SK-N-SH (cell line): ENCODE data around the gene VWA3A. TPM values are rescaled to one million over a fixed set of nuclear protein-coding genes. Genes with fewer than 3 reads are reported as not detected.

ENCODE experiments used
- CTCF ChIA-PET: fragments of 300-600, 350-600 bp; formaldehyde crosslinking; extraction: SDS; loops from one replicate; lab custom pipeline; 2021; lab: Yijun Ruan, JAX
- POLR2A ChIA-PET: fragments of 350-600 bp; sonication (Branson Sonifier 250); formaldehyde crosslinking; extraction: SDS; loops from one replicate; lab custom pipeline; 2020; ENCODE audit warnings: antibody characterized with exemption, inconsistent platforms; lab: Yijun Ruan, JAX
- DNase-seq: peaks from one replicate; pipeline ENCODE4 v3.0.0; 2012
- H2AFZ ChIP-seq: fragments of 200-600 bp; sonication (generic); 2 replicates; pipeline ENCODE4 v1.8.1; 2016; ENCODE audit warnings: antibody characterized with exemption, mild to moderate bottlenecking, low read depth
- H3F3A ChIP-seq: fragments of 200-600 bp; sonication (generic); replicated peaks from 2 replicates; pipeline ENCODE3; 2016; ENCODE audit warnings: antibody characterized with exemption, mild to moderate bottlenecking; ENCODE audit not compliant: insufficient read depth
- H3K27ac ChIP-seq, 2 experiments: fragments of 200-500 bp in 1 of 2; fragments of 200-600 bp in 1 of 2; sonication (Bioruptor generic) in 1 of 2; sonication (generic), shearing (Covaris generic) in 1 of 2; 2 replicates each; pipeline versions ENCODE4 v1.5.1 to v1.6.1; 2014 to 2016; ENCODE audit warnings: low read depth in 2 of 2, inconsistent platforms in 1 of 2, low read length in 1 of 2, mild to moderate bottlenecking in 1 of 2, mixed read lengths in 1 of 2
- H3K27me3 ChIP-seq: fragments of 200-600 bp; sonication (generic), shearing (Covaris generic); 2 replicates; pipeline ENCODE4 v1.6.1; 2016; ENCODE audit warnings: mixed run types; ENCODE audit not compliant: insufficient read depth
- H3K36me3 ChIP-seq, 2 experiments: fragments of 200-500 bp in 1 of 2; fragments of 200-600 bp in 1 of 2; sonication (Bioruptor generic) in 1 of 2; sonication (generic) in 1 of 2; replicated peaks in 1 of 2; 2 replicates each; pipeline versions ENCODE3 to v1.5.1; 2014 to 2016; ENCODE audit warnings: low read length in 1 of 2, mild to moderate bottlenecking in 1 of 2; ENCODE audit not compliant: insufficient read depth in 2 of 2, control insufficient read depth in 1 of 2
- H3K4me1 ChIP-seq, 2 experiments: fragments of 200-500 bp in 1 of 2; fragments of 200-600 bp in 1 of 2; sonication (Bioruptor generic) in 1 of 2; sonication (generic), shearing (Covaris generic) in 1 of 2; 2 replicates each; pipeline versions ENCODE4 v1.5.1 to v1.6.1; 2014 to 2016; ENCODE audit warnings: low read depth in 1 of 2, low read length in 1 of 2, mixed run types in 1 of 2; ENCODE audit not compliant: insufficient read depth in 2 of 2, control insufficient read depth in 1 of 2
- H3K4me2 ChIP-seq: fragments of 200-600 bp; sonication (generic), shearing (Covaris generic); 2 replicates; pipeline ENCODE4 v1.6.1; 2017; ENCODE audit warnings: mixed run types
- H3K4me3 ChIP-seq, 2 experiments: fragments of 200-500 bp in 1 of 2; fragments of 200-600 bp in 1 of 2; sonication (Bioruptor generic) in 1 of 2; sonication (generic), shearing (Covaris generic) in 1 of 2; 2 replicates each; pipeline versions ENCODE4 v1.5.1 to v1.8.1; 2014 to 2016; ENCODE audit warnings: low read depth in 2 of 2, inconsistent platforms in 1 of 2, low read length in 1 of 2, mild to moderate bottlenecking in 1 of 2, mixed read lengths in 1 of 2, moderate library complexity in 1 of 2
- H3K79me2 ChIP-seq: fragments of 200-600 bp; sonication (generic); 2 replicates; pipeline ENCODE4 v1.8.1; 2017; ENCODE audit warnings: mild to moderate bottlenecking; ENCODE audit not compliant: insufficient read depth
- H3K9ac ChIP-seq: fragments of 200-600 bp; sonication (generic); 2 replicates; pipeline ENCODE4 v1.6.1; 2017; ENCODE audit warnings: mixed run types
- H3K9me2 ChIP-seq: fragments of 200-600 bp; sonication (generic); 2 replicates; pipeline ENCODE4 v1.6.1; 2017; ENCODE audit warnings: mixed run types
- H3K9me3 ChIP-seq: fragments of 200-600 bp; sonication (generic); 2 replicates; pipeline ENCODE4 v1.6.1; 2017; ENCODE audit warnings: mixed run types, mild to moderate bottlenecking, moderate library complexity
- H4K20me1 ChIP-seq: fragments of 200-600 bp; sonication (generic); 2 replicates; pipeline ENCODE4 v1.6.1; 2017; ENCODE audit warnings: mild to moderate bottlenecking, mixed run types; ENCODE audit not compliant: insufficient read depth
- FOSL2 ChIP-seq: IDR thresholded peaks from 2 replicates; pipeline ENCODE4 v1.4.0; 2012; ENCODE audit warnings: low read depth, mild to moderate bottlenecking, moderate library complexity, borderline replicate concordance
- FOXJ3 ChIP-seq: sonication (generic); formaldehyde crosslinking; IDR thresholded peaks from 2 replicates; pipeline ENCODE4 v1.5.1; 2020; ENCODE audit warnings: mild to moderate bottlenecking, missing genetic modification reagents
- FOXM1 ChIP-seq: IDR thresholded peaks from 2 replicates; pipeline ENCODE4 v1.4.0; 2012; ENCODE audit warnings: low read depth, mild to moderate bottlenecking
- GABPA ChIP-seq: IDR thresholded peaks from 2 replicates; pipeline ENCODE4 v1.4.0; 2012; ENCODE audit warnings: low read depth, mild to moderate bottlenecking
- GATA2 ChIP-seq: sonication (generic); formaldehyde crosslinking; IDR thresholded peaks from 2 replicates; pipeline ENCODE4 v1.5.0; 2020; ENCODE audit warnings: mild to moderate bottlenecking, missing genetic modification reagents
- MEF2A ChIP-seq: IDR thresholded peaks from 2 replicates; pipeline ENCODE4 v1.4.0; 2012; ENCODE audit warnings: low read depth, borderline replicate concordance
- RCOR1 ChIP-seq: fragments of 150-350 bp; IDR thresholded peaks from 2 replicates; pipeline ENCODE4 v1.6.1; 2017; ENCODE audit warnings: antibody characterized with exemption, low read length
- RFX5 ChIP-seq: IDR thresholded peaks from 2 replicates; pipeline ENCODE4 v1.6.1; 2012; ENCODE audit warnings: mild to moderate bottlenecking, improper control_type of control experiment, low read length
- RXRA ChIP-seq: IDR thresholded peaks from 2 replicates; pipeline ENCODE4 v1.4.0; 2012; ENCODE audit warnings: low read depth, mild to moderate bottlenecking, borderline replicate concordance
- WGBS: methylation state at CpG from one replicate; pipeline ENCODE4 v1.1.6; 2017; ENCODE audit warnings: low lambda C conversion rate; 5-methylcytosine and 5-hydroxymethylcytosine counted together
- polyA plus RNA-seq, 3 experiments: library from polyadenylated mRNA; depleted of rRNA; stranded (reverse); fragments of >200 nt; gene quantifications; 2 replicates each; pipeline ENCODE4 v1.2.3, GENCODE V29; 2012
- TF ChIP-seq, protein P1 (sequence below): IDR thresholded peaks from 2 replicates; pipeline ENCODE4 v1.4.0; 2012; ENCODE audit warnings: low read depth, borderline replicate concordance
- TF ChIP-seq, protein P2 (sequence below): IDR thresholded peaks from 2 replicates; pipeline ENCODE4 v1.4.0; 2012; ENCODE audit warnings: low read depth, borderline replicate concordance
- TF ChIP-seq, protein P3 (sequence below): fragments of 200-600 bp; sonication (generic); IDR thresholded peaks from 2 replicates; pipeline ENCODE4 v1.6.1; 2017; ENCODE audit warnings: antibody characterized with exemption, mild to moderate bottlenecking, moderate library complexity
- TF ChIP-seq, protein P4 (sequence below): IDR thresholded peaks from 2 replicates; pipeline ENCODE4; 2012
- TF ChIP-seq, protein P5 (sequence below): fragments of 150-350 bp; IDR thresholded peaks from 2 replicates; pipeline ENCODE4 v1.6.1; 2016; ENCODE audit warnings: mild to moderate bottlenecking, low read depth, low read length
- TF ChIP-seq, protein P6 (sequence below): IDR thresholded peaks from 2 replicates; pipeline ENCODE4 v1.6.1; 2012; ENCODE audit warnings: mild to moderate bottlenecking, low read depth, low read length, moderate library complexity

Gene VWA3A
- polyA plus RNA-seq, 1 of the 3 experiments (the other 2 are of a cell fraction) = not detected

DNA sequence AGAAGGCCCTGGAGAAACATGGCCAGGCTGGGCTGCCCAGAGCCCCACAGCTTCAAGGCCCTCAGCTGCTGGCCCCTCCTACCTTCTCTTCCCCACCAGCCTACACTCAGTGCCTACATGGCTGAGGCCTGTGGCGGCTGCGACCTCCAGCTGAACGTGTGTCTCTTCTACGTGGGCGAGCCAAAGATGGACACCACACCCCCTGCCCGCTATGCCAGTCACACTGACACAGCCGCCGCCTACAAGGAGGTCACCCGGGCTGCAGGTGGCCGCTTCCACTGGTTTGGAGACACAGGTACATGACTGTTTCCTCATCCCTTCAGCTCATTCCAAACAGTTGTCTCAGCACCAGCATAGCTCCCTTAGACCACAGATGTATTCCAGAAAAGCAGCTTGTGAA, 40.5 kb downstream of the VWA3A start (continued):
- TF ChIP-seq, protein P1, sequence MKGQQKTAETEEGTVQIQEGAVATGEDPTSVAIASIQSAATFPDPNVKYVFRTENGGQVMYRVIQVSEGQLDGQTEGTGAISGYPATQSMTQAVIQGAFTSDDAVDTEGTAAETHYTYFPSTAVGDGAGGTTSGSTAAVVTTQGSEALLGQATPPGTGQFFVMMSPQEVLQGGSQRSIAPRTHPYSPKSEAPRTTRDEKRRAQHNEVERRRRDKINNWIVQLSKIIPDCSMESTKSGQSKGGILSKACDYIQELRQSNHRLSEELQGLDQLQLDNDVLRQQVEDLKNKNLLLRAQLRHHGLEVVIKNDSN = no peak
- TF ChIP-seq GATA2 (CRISPR knock-in tag) = no peak

DNA sequence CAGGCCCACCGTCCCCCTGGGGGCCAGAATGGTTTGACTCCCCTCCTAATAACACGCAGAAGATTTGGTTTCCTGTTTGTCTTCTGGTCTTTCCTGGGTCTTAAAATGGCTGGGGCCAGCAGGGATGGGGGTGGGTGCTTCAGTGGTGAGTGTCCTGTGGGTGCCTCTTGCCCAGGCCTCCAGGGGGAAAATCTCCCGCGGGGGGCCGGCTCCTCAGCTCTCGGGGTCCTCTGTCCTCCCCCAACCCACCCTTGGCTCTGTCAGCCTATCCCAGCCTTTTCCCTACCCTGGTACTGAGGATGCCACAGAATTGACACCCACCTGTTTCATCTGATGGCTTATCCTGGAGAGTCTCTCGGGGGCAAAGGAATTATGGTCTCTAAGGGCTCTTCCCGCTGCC, 46.1 kb downstream of the VWA3A start:
- CTCF ChIA-PET = no interaction called here
- Histone ChIP-seq H4K20me1 (no peaks in the 10 kb centered on the region), H3K9me2 (no peaks in the 10 kb centered on the region), H3K4me1 (no peaks in the 10 kb centered on the region), H3K4me3 (no peak overlapping the region), H3K36me3 (no peaks in the 10 kb centered on the region), H3K9me3 (no peaks in the 10 kb centered on the region), H3K27ac (no peak overlapping the region), H3K27me3 (peaks cover 20% of the 10 kb centered on the region), H3F3A (no peaks in the 10 kb centered on the region), H3K9ac (no peak overlapping the region), H3K79me2 (no peaks in the 10 kb centered on the region), H3K4me2 (no peak overlapping the region), H2AFZ (no peak overlapping the region)
- no peak for TF ChIP-seq RCOR1
- TF ChIP-seq, protein P1 = no peak
- TF ChIP-seq, protein P2, sequence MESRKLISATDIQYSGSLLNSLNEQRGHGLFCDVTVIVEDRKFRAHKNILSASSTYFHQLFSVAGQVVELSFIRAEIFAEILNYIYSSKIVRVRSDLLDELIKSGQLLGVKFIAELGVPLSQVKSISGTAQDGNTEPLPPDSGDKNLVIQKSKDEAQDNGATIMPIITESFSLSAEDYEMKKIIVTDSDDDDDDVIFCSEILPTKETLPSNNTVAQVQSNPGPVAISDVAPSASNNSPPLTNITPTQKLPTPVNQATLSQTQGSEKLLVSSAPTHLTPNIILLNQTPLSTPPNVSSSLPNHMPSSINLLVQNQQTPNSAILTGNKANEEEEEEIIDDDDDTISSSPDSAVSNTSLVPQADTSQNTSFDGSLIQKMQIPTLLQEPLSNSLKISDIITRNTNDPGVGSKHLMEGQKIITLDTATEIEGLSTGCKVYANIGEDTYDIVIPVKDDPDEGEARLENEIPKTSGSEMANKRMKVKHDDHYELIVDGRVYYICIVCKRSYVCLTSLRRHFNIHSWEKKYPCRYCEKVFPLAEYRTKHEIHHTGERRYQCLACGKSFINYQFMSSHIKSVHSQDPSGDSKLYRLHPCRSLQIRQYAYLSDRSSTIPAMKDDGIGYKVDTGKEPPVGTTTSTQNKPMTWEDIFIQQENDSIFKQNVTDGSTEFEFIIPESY = no peak
- TF ChIP-seq, protein P3, sequence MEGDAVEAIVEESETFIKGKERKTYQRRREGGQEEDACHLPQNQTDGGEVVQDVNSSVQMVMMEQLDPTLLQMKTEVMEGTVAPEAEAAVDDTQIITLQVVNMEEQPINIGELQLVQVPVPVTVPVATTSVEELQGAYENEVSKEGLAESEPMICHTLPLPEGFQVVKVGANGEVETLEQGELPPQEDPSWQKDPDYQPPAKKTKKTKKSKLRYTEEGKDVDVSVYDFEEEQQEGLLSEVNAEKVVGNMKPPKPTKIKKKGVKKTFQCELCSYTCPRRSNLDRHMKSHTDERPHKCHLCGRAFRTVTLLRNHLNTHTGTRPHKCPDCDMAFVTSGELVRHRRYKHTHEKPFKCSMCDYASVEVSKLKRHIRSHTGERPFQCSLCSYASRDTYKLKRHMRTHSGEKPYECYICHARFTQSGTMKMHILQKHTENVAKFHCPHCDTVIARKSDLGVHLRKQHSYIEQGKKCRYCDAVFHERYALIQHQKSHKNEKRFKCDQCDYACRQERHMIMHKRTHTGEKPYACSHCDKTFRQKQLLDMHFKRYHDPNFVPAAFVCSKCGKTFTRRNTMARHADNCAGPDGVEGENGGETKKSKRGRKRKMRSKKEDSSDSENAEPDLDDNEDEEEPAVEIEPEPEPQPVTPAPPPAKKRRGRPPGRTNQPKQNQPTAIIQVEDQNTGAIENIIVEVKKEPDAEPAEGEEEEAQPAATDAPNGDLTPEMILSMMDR = no peak
- no peak for TF ChIP-seq FOXJ3 (CRISPR knock-in tag)
- TF ChIP-seq, protein P4, sequence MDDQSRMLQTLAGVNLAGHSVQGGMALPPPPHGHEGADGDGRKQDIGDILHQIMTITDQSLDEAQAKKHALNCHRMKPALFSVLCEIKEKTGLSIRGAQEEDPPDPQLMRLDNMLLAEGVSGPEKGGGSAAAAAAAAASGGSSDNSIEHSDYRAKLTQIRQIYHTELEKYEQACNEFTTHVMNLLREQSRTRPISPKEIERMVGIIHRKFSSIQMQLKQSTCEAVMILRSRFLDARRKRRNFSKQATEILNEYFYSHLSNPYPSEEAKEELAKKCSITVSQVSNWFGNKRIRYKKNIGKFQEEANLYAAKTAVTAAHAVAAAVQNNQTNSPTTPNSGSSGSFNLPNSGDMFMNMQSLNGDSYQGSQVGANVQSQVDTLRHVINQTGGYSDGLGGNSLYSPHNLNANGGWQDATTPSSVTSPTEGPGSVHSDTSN = no peak
- TF ChIP-seq MEF2A = no peak
- TF ChIP-seq FOSL2 = no peak
- TF ChIP-seq GABPA = no peak
- TF ChIP-seq, protein P5, sequence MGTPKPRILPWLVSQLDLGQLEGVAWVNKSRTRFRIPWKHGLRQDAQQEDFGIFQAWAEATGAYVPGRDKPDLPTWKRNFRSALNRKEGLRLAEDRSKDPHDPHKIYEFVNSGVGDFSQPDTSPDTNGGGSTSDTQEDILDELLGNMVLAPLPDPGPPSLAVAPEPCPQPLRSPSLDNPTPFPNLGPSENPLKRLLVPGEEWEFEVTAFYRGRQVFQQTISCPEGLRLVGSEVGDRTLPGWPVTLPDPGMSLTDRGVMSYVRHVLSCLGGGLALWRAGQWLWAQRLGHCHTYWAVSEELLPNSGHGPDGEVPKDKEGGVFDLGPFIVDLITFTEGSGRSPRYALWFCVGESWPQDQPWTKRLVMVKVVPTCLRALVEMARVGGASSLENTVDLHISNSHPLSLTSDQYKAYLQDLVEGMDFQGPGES = no peak
- TF ChIP-seq FOXM1 = no peak
- TF ChIP-seq RXRA = no peak
- TF ChIP-seq, protein P6, sequence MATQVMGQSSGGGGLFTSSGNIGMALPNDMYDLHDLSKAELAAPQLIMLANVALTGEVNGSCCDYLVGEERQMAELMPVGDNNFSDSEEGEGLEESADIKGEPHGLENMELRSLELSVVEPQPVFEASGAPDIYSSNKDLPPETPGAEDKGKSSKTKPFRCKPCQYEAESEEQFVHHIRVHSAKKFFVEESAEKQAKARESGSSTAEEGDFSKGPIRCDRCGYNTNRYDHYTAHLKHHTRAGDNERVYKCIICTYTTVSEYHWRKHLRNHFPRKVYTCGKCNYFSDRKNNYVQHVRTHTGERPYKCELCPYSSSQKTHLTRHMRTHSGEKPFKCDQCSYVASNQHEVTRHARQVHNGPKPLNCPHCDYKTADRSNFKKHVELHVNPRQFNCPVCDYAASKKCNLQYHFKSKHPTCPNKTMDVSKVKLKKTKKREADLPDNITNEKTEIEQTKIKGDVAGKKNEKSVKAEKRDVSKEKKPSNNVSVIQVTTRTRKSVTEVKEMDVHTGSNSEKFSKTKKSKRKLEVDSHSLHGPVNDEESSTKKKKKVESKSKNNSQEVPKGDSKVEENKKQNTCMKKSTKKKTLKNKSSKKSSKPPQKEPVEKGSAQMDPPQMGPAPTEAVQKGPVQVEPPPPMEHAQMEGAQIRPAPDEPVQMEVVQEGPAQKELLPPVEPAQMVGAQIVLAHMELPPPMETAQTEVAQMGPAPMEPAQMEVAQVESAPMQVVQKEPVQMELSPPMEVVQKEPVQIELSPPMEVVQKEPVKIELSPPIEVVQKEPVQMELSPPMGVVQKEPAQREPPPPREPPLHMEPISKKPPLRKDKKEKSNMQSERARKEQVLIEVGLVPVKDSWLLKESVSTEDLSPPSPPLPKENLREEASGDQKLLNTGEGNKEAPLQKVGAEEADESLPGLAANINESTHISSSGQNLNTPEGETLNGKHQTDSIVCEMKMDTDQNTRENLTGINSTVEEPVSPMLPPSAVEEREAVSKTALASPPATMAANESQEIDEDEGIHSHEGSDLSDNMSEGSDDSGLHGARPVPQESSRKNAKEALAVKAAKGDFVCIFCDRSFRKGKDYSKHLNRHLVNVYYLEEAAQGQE = no peak
- TF ChIP-seq RFX5 = no peak
- 31% methylated on average over 4 of the region's 8 CpGs for WGBS
- POLR2A ChIA-PET = no interaction called here
- no peak for DNase-seq
